WTC11 (cell line): Measurements from ENCODE around the gene KCNG2. TPM values are rescaled to one million over a fixed set of nuclear protein-coding genes. Genes with fewer than 3 reads are reported as not detected.

ENCODE experiments used
- ATAC-seq: fragments of 200-7000 bp; cut with Tn5 transposase; 2 replicates; pipeline ENCODE4 v1.10.0; 2021; ENCODE audit warnings: mild to moderate bottlenecking, moderate library complexity
- CTCF ChIA-PET: fragments of 300-600 bp; sonication (Branson Sonifier 250); formaldehyde crosslinking; loops from one replicate; lab custom pipeline; 2021; ENCODE audit warnings: antibody characterized with exemption; lab: Charles Lee
- POLR2A ChIA-PET: fragments of 350-600 bp; sonication (Branson Sonifier 250); formaldehyde crosslinking; loops from one replicate; lab custom pipeline; 2021; ENCODE audit warnings: antibody characterized with exemption; lab: Charles Lee
- DNase-seq: peaks from one replicate; pipeline ENCODE4 v3.0.0; 2021; ENCODE audit warnings: low spot score
- H3K27ac Mint-ChIP-seq: 2 replicates; pipeline ENCODE4 v1.8.0; 2021; ENCODE audit warnings: mixed read lengths
- H3K27me3 Mint-ChIP-seq: 2 replicates; pipeline ENCODE4 v1.8.0; 2021; ENCODE audit warnings: low read depth, mild to moderate bottlenecking, moderate library complexity, mixed read lengths
- H3K36me3 Mint-ChIP-seq: 2 replicates; pipeline ENCODE4 v1.8.0; 2021; ENCODE audit warnings: mixed read lengths
- H3K4me1 Mint-ChIP-seq: 2 replicates; pipeline ENCODE4 v1.8.0; 2022; ENCODE audit warnings: mixed read lengths
- H3K4me3 Mint-ChIP-seq: 2 replicates; pipeline ENCODE4 v1.8.0; 2021; ENCODE audit warnings: mild to moderate bottlenecking, moderate library complexity, mixed read lengths
- H3K9me3 Mint-ChIP-seq: 2 replicates; pipeline ENCODE4 v1.8.0; 2021; ENCODE audit warnings: mixed read lengths
- ARID4B ChIP-seq: sonication (generic); formaldehyde crosslinking; IDR thresholded peaks from 2 replicates; pipeline ENCODE4 v1.8.0; 2023; ENCODE audit warnings: missing genetic modification reagents, mild to moderate bottlenecking, borderline replicate concordance
- E2F1 ChIP-seq: sonication (generic); formaldehyde crosslinking; IDR thresholded peaks from 2 replicates; pipeline ENCODE4 v1.8.0; 2022; ENCODE audit warnings: mild to moderate bottlenecking, missing genetic modification reagents
- E2F5 ChIP-seq: sonication (generic); formaldehyde crosslinking; IDR thresholded peaks from 2 replicates; pipeline ENCODE4 v1.8.1; 2022; ENCODE audit warnings: mild to moderate bottlenecking, moderate library complexity, missing genetic modification reagents
- EMX1 ChIP-seq: fragments of 250-450 bp; sonication (Bioruptor Pico); IDR thresholded peaks from 2 replicates; pipeline ENCODE4 v1.8.0; 2021; ENCODE audit warnings: mild to moderate bottlenecking
- FOXP4 ChIP-seq: sonication (generic); formaldehyde crosslinking; IDR thresholded peaks from 2 replicates; pipeline ENCODE4 v1.8.0; 2022; ENCODE audit warnings: mild to moderate bottlenecking, missing genetic modification reagents
- GRHL2 ChIP-seq: fragments of 250-450 bp; sonication (Bioruptor Pico); IDR thresholded peaks from 2 replicates; pipeline ENCODE4 v1.8.0; 2022; ENCODE audit warnings: mild to moderate bottlenecking, moderate library complexity; ENCODE audit not compliant: insufficient replicate concordance, severe bottlenecking
- IRF2 ChIP-seq: sonication (generic); formaldehyde crosslinking; IDR thresholded peaks from 2 replicates; pipeline ENCODE4 v1.8.0; 2022; ENCODE audit warnings: low read depth, missing genetic modification reagents, borderline replicate concordance
- KAT7 ChIP-seq: sonication (generic); formaldehyde crosslinking; IDR thresholded peaks from 2 replicates; pipeline ENCODE4 v1.8.1; 2023; ENCODE audit warnings: missing genetic modification reagents, mild to moderate bottlenecking, borderline replicate concordance
- RELA ChIP-seq: sonication (generic); formaldehyde crosslinking; IDR thresholded peaks from 2 replicates; pipeline ENCODE4 v1.8.1; 2022; ENCODE audit warnings: missing genetic modification reagents, mild to moderate bottlenecking, borderline replicate concordance
- SP1 ChIP-seq: sonication (generic); formaldehyde crosslinking; conservative IDR thresholded peaks from 2 replicates; pipeline ENCODE4 v1.8.1; 2022; ENCODE audit warnings: missing genetic modification reagents
- STAT6 ChIP-seq: sonication (generic); formaldehyde crosslinking; conservative IDR thresholded peaks from 2 replicates; pipeline ENCODE4 v1.8.1; 2023; ENCODE audit warnings: mild to moderate bottlenecking, low read depth, missing genetic modification reagents, moderate library complexity
- USF2 ChIP-seq: sonication (generic); formaldehyde crosslinking; IDR thresholded peaks from 2 replicates; pipeline ENCODE4 v1.8.1; 2023; ENCODE audit warnings: mild to moderate bottlenecking, missing genetic modification reagents, moderate library complexity
- ZBTB21 ChIP-seq: sonication (generic); formaldehyde crosslinking; IDR thresholded peaks from 2 replicates; pipeline ENCODE4 v1.8.1; 2023; ENCODE audit warnings: mild to moderate bottlenecking, missing genetic modification reagents, borderline replicate concordance
- ZNF138 ChIP-seq: sonication (generic); formaldehyde crosslinking; conservative IDR thresholded peaks from 2 replicates; pipeline ENCODE4 v1.8.1; 2022; ENCODE audit warnings: mild to moderate bottlenecking, moderate library complexity, missing genetic modification reagents
- ZNF219 ChIP-seq: sonication (generic); formaldehyde crosslinking; IDR thresholded peaks from 2 replicates; pipeline ENCODE4 v1.8.0; 2023; ENCODE audit warnings: missing genetic modification reagents, mild to moderate bottlenecking, borderline replicate concordance
- ZNF232 ChIP-seq: sonication (generic); formaldehyde crosslinking; IDR thresholded peaks from 2 replicates; pipeline ENCODE4 v1.8.0; 2022; ENCODE audit warnings: mild to moderate bottlenecking, missing genetic modification reagents
- ZNF317 ChIP-seq: sonication (generic); formaldehyde crosslinking; IDR thresholded peaks from 2 replicates; pipeline ENCODE4 v1.8.1; 2023; ENCODE audit warnings: low read depth, mild to moderate bottlenecking, moderate library complexity, missing genetic modification reagents, borderline replicate concordance
- ZNF671 ChIP-seq: fragments of 250-450 bp; sonication (Bioruptor Pico); IDR thresholded peaks from 2 replicates; pipeline ENCODE4 v1.8.0; 2021; ENCODE audit warnings: mild to moderate bottlenecking
- ZSCAN18 ChIP-seq: fragments of 250-450 bp; sonication (Bioruptor Pico); IDR thresholded peaks from 2 replicates; pipeline ENCODE4 v2.1.2; 2022; ENCODE audit warnings: mild to moderate bottlenecking, moderate library complexity
- total RNA-seq: library from RNA; stranded (reverse); gene quantifications from 3 replicates; pipeline ENCODE4 v1.2.3, GENCODE V29; 2021

Gene KCNG2
- total RNA-seq, 1 experiment from 2014 or later, result 0.50 TPM

GRCh38 chr18:79825913-79826312, 28.2 kb downstream of the KCNG2 start:
- TF ChIP-seq ZNF671 (CRISPR knock-in tag) (no peak), GRHL2 (CRISPR knock-in tag) (no peak), ZSCAN18 (no peak), KAT7 (CRISPR knock-in tag) (no peak), ZBTB21 (CRISPR knock-in tag) (no peak), E2F1 (CRISPR knock-in tag) (no peak), ZNF232 (CRISPR knock-in tag) (no peak), USF2 (CRISPR knock-in tag) (no peak), EMX1 (no peak), ZNF219 (no peak), E2F5 (CRISPR knock-in tag) (no peak), IRF2 (CRISPR knock-in tag) (no peak), STAT6 (CRISPR knock-in tag) (no peak), SP1 (CRISPR knock-in tag) (no peak), ARID4B (no peak), RELA (CRISPR knock-in tag) (no peak), ZNF138 (CRISPR knock-in tag) (no peak), ZNF317 (CRISPR knock-in tag) (no peak), FOXP4 (CRISPR knock-in tag) (no peak)
- ChIA-PET POLR2A (no interaction called here), CTCF (interaction anchor here (1.2 to 1.6 kb wide), 2 partner anchors 8 to 28 kb away, joined by 3 to 9 read pairs; partner anchors contain the start of gene KCNG2)
- no peaks in the 10 kb centered on the region for H3K9me3 Mint-ChIP-seq
- H3K27ac Mint-ChIP-seq, result no peak overlapping the region
- H3K4me1 Mint-ChIP-seq, result no peaks in the 10 kb centered on the region
- DNase-seq (no peak), ATAC-seq (no peak)
- no peaks in the 10 kb centered on the region for H3K27me3 Mint-ChIP-seq
- H3K36me3 Mint-ChIP-seq, result no peaks in the 10 kb centered on the region; the same call in 1 of the 2 replicates
- no peak overlapping the region for H3K4me3 Mint-ChIP-seq
